Ascending aorta (tissue), 2 donors: Measurements from ENCODE around the gene GGACT. TPM values are rescaled to one million over a fixed set of nuclear protein-coding genes. Genes with fewer than 3 reads are reported as not detected.

ENCODE experiments used
- DNase-seq, 2 donors: peaks; one replicate each; pipeline ENCODE4 v3.0.0-alpha.2; 2019; ENCODE audit warnings: low spot score in 2 of 2
- H3K27ac ChIP-seq, 2 donors: fragments of 200-600 bp; sonication (generic); one replicate each; pipeline ENCODE4 v1.5.1; 2016 to 2017; ENCODE audit warnings: mild to moderate bottlenecking in 1 of 2
- H3K27me3 ChIP-seq: fragments of 200-600 bp; sonication (generic); one replicate; pipeline ENCODE4 v1.5.1; 2017
- H3K36me3 ChIP-seq, 2 donors: fragments of 200-600 bp; sonication (generic); one replicate each; pipeline ENCODE4 v1.5.1; 2016
- H3K4me1 ChIP-seq, 2 donors: fragments of 200-600 bp; sonication (generic); one replicate each; pipeline ENCODE4 v1.5.1; 2016 to 2017; ENCODE audit warnings: mild to moderate bottlenecking in 1 of 2
- H3K4me3 ChIP-seq, 2 donors: fragments of 200-600 bp; sonication (generic); one replicate each; pipeline ENCODE4 v1.5.1; 2016 to 2017; ENCODE audit warnings: mild to moderate bottlenecking in 1 of 2
- H3K9me3 ChIP-seq, 2 donors: fragments of 200-600 bp; sonication (generic); one replicate each; pipeline ENCODE4 v1.5.1; 2016
- CTCF ChIP-seq, 3 experiments: fragments of 200-600 bp in 2 of 3; fragments of 450-650 bp in 1 of 3; sonication (generic) in 2 of 3; IDR thresholded peaks; one replicate each; pipeline ENCODE4 v1.5.1; 2016 to 2019; ENCODE audit warnings: antibody characterized with exemption in 3 of 3, mild to moderate bottlenecking in 1 of 3, moderate library complexity in 1 of 3
- intact Hi-C: fragments of 100-400 bp; cut with DNase I; formaldehyde crosslinking; loops from one replicate; pipeline ENCODE4 v1.15.1; 2023
- total RNA-seq: library from RNA; depleted of rRNA; stranded (reverse); fragments of >200 nt; gene quantifications from one replicate; pipeline ENCODE4 v1.1.0, GENCODE V29; 2016

Gene GGACT
- total RNA-seq, 1 donor from 2014 or later, result 1.2 TPM

GRCh38 chr13:100517728-100518127 lies 70.9 kb downstream of the GGACT start:
- Histone ChIP-seq H3K9me3 (no peaks in the 10 kb centered on the region), H3K27ac (no peak overlapping the region), H3K36me3 (no peaks in the 10 kb centered on the region), H3K4me3 (no peak overlapping the region), H3K27me3 (no peaks in the 10 kb centered on the region), H3K4me1 (no peaks in the 10 kb centered on the region)
- DNase-seq, result no peak
- no peak for TF ChIP-seq CTCF (IDR thresholded peaks at IDR 0.05)
- intact Hi-C loops, result no loop called here

- TF ChIP-seq CTCF (IDR thresholded peaks at IDR 0.05), result no peak
- Histone ChIP-seq H3K4me1 (no peaks in the 10 kb centered on the region), H3K4me3 (no peak overlapping the region), H3K9me3 (no peaks in the 10 kb centered on the region), H3K27ac (no peak overlapping the region), H3K27me3 (no peaks in the 10 kb centered on the region), H3K36me3 (no peaks in the 10 kb centered on the region)
- intact Hi-C loops, result no loop called here
- no peak for DNase-seq
Observed at GRCh38 chr13:100517135-100517534, 71.5 kb downstream of the GGACT start.

GRCh38 chr13:100515410-100515800 lies 73.2 kb downstream of the GGACT start:
- no peak overlapping the region for H3K27ac ChIP-seq
- no peak for DNase-seq
- intact Hi-C loops, result loop anchor here (1.0 kb wide), 1 partner anchor 859 kb away; no protein-coding TSS in a partner anchor
- no peaks in the 10 kb centered on the region for H3K27me3 ChIP-seq
- H3K9me3 ChIP-seq, result no peaks in the 10 kb centered on the region
- no peak for TF ChIP-seq CTCF (IDR thresholded peaks at IDR 0.05)
- H3K4me1 ChIP-seq, result no peaks in the 10 kb centered on the region
- H3K4me3 ChIP-seq, result no peak overlapping the region
- no peaks in the 10 kb centered on the region for H3K36me3 ChIP-seq

- Histone ChIP-seq H3K27me3 (no peaks in the 10 kb centered on the region), H3K4me3 (no peak overlapping the region), H3K4me1 (no peaks in the 10 kb centered on the region), H3K27ac (no peak overlapping the region), H3K9me3 (no peaks in the 10 kb centered on the region), H3K36me3 (no peaks in the 10 kb centered on the region)
- intact Hi-C loops, result loop anchor here (1.0 to 5.0 kb wide), 2 partner anchors 598 to 859 kb away; no protein-coding TSS in a partner anchor
- TF ChIP-seq CTCF (IDR thresholded peaks at IDR 0.05), result peak; percentile 59 to 90 (median 88)
- peak in 1 of 2 donors; percentile 81 for DNase-seq
Observed at GRCh38 chr13:100514788-100515409, 73.7 kb downstream of the GGACT start.

- Histone ChIP-seq H3K36me3 (no peaks in the 10 kb centered on the region), H3K4me3 (no peak overlapping the region), H3K4me1 (no peaks in the 10 kb centered on the region), H3K27ac (no peak overlapping the region), H3K27me3 (no peaks in the 10 kb centered on the region), H3K9me3 (no peaks in the 10 kb centered on the region)
- no peak for DNase-seq
- intact Hi-C loops, result loop anchor here (5.0 kb wide), 1 partner anchor 597 kb away; no protein-coding TSS in a partner anchor
- no peak for TF ChIP-seq CTCF (IDR thresholded peaks at IDR 0.05)
Observed at GRCh38 chr13:100513987-100514670, 74.5 kb downstream of the GGACT start.
